Measurements from ENCODE around the gene KDM5B.

KDM5B gene

DNA sequence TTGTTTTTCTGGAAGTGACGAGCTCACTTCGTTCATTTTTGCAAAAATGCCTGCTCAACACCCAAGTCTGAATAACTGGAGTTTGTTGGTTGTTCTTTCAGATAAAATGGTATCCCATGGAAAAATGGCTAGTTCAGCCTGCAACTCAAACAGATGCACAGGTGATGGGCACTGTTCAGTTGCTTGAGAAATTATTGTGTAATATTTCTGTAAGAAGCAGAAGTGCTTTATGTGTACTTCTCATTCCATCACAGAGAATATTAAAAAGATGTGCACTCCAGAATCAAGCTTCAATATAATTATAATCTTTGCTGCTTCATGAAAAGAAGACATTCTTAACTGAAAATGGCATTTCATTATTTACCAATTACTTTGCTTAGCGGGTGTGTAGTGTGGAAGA, 107.0 kb downstream of the KDM5B start:
- in situ Hi-C loops (cut with MboI; ENCODE audit: low pct_unique_long_range_greater_than_20kb, low sequenced_read_pairs, unreplicated experiment) = loop anchor here (25.0 kb wide), 2 partner anchors 239 to 514 kb away; partner anchors contain the start of gene LGR6
- no peak for DNase-seq (ENCODE audit: low spot score)
- TF ChIP-seq, protein P1, sequence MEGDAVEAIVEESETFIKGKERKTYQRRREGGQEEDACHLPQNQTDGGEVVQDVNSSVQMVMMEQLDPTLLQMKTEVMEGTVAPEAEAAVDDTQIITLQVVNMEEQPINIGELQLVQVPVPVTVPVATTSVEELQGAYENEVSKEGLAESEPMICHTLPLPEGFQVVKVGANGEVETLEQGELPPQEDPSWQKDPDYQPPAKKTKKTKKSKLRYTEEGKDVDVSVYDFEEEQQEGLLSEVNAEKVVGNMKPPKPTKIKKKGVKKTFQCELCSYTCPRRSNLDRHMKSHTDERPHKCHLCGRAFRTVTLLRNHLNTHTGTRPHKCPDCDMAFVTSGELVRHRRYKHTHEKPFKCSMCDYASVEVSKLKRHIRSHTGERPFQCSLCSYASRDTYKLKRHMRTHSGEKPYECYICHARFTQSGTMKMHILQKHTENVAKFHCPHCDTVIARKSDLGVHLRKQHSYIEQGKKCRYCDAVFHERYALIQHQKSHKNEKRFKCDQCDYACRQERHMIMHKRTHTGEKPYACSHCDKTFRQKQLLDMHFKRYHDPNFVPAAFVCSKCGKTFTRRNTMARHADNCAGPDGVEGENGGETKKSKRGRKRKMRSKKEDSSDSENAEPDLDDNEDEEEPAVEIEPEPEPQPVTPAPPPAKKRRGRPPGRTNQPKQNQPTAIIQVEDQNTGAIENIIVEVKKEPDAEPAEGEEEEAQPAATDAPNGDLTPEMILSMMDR (IDR thresholded peaks at IDR 0.05; ENCODE audit: extremely low read depth, insufficient read depth, missing control alignments) = no peak

DNA sequence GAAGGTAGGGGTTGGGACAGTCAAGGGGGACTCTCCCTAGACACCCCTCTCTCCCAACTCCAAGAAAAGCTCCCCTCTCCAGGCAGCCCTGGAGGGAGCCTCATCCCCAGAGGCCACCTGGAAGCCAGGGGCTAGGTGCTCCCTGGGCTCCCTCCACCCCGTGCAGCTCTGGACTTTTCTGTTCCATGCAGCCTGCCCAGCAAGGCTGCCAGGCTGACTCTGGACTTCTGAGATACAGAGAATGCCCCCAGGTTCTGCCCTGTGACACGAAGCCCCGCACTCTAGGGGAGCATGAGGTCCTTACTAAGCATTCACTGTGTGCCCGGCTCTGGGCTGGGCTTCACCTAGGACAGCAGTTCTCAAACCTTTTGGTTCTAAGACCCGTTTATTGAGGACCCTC, 108.2 kb downstream of the KDM5B start:
- TF ChIP-seq, protein P1 (IDR thresholded peaks at IDR 0.05; ENCODE audit: extremely low read depth, insufficient read depth, missing control alignments) = no peak
- DNase-seq (ENCODE audit: low spot score) = no peak
- in situ Hi-C loops (cut with MboI; ENCODE audit: low pct_unique_long_range_greater_than_20kb, low sequenced_read_pairs, unreplicated experiment) = loop anchor here (25.0 kb wide), 2 partner anchors 238 to 513 kb away; partner anchors contain the start of gene LGR6

DNA sequence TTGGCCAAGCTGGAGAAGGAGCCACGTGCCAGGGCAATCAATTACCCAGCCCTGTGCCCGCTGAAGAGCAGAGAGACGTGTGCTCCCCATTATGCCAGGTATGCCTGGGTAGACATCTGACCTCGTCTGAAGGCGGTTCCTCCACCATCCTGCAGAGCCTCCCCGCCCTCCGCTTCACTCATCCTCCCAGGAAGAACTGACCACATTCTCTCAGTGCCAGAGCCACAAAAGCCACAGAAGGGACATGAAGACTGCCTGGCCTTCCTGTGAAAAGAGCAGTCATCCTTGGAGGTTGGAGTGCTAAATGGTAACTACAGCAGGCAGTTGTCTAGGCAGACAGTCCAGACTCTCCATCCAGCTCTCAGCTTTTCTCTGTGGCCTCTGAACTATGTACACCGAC, 109.9 kb downstream of the KDM5B start:
- in situ Hi-C loops (cut with MboI; ENCODE audit: low pct_unique_long_range_greater_than_20kb, low sequenced_read_pairs, unreplicated experiment) = no loop called here
- TF ChIP-seq, protein P1 (IDR thresholded peaks at IDR 0.05; ENCODE audit: extremely low read depth, insufficient read depth, missing control alignments) = no peak
- no peak for DNase-seq (ENCODE audit: low spot score)

DNA sequence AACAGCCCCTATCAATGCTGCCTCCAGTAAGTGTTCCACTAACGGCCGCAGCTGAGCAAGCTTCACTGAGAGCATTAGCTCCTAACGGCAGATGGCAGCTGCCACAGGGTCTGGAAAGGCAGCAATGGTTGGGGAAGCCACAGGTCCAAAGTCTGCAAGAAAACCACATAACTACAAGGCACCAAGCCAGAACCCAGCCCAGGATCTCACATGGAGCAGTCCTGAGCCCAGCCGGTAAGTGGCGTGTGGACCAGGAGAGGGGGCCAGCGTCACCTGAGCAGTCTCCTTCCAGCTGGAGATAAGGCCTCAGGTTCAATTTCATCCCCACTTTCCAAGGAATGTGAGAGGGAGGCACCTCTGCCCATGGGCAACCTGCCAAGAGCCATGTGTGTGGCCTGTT, 111.2 kb downstream of the KDM5B start:
- TF ChIP-seq, protein P1 (IDR thresholded peaks at IDR 0.05; ENCODE audit: extremely low read depth, insufficient read depth, missing control alignments) = no peak
- in situ Hi-C loops (cut with MboI; ENCODE audit: low pct_unique_long_range_greater_than_20kb, low sequenced_read_pairs, unreplicated experiment) = no loop called here
- DNase-seq (ENCODE audit: low spot score) = no peak

DNA sequence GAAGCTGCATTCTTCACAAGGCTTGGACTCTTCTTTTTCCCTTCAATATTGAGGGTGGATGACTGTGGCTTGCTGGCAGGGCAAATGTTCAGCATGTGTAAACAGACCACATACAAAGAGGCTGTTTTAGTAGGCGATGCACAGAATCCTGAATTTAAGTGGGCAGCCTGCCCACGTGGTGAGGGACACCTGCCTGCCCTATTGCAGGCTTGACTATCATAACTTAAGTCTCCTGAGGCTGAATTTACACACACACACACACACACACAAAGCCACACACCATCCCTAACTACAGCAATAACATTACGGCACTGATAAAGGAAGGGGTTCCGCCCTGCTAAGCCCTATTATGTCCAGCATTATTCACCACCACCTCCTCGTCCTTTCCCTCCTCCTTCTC, 113.9 kb downstream of the KDM5B start:
- TF ChIP-seq, protein P1 (IDR thresholded peaks at IDR 0.05; ENCODE audit: extremely low read depth, insufficient read depth, missing control alignments) = no peak
- no peak for DNase-seq (ENCODE audit: low spot score)
- in situ Hi-C loops (cut with MboI; ENCODE audit: low pct_unique_long_range_greater_than_20kb, low sequenced_read_pairs, unreplicated experiment) = no loop called here

DNA sequence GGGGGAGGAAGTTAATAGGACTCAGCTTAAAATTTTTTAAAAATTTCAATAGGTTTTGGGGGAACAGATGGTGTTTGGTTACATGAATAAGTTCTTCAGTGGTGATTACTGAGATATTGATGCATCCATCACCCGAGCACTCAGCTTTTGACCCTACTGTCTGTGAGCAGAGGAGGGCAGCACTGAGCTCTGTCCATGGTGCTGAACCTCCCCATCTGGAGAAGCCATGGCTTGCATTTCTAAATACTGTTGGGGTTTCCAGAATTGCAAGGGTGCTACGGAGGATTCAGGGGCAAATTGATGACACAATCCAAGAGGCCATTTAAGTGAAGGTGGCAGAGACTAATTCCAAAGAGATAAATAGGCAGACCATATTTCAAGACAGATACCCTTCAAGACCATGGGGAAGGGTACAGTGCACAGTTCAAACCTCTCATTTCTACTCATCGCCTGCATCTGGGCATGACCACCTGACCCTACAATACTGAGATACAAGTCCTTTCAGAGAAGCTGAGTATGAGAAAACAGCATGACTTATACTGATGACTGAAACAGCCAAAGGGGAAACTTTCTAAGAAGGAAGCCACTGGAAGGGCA, 115.2 kb downstream of the KDM5B start:
- TF ChIP-seq, protein P1 (IDR thresholded peaks at IDR 0.05; ENCODE audit: extremely low read depth, insufficient read depth, missing control alignments) = peak; percentile 16
- in situ Hi-C loops (cut with MboI; ENCODE audit: low pct_unique_long_range_greater_than_20kb, low sequenced_read_pairs, unreplicated experiment) = no loop called here
- DNase-seq (ENCODE audit: low spot score) = peak; percentile 77

Data from GM13977 (cell line).